IMR-90 (cell line): ENCODE results near the gene FUT8. TPM values are rescaled to one million over a fixed set of nuclear protein-coding genes. Genes with fewer than 3 reads are reported as not detected.

Experiments used
- ATAC-seq: fragments of 200-7000 bp; cut with Tn5 transposase; 2 replicates; pipeline ENCODE4 v1.9.1; 2020; ENCODE audit warnings: low read depth, mild to moderate bottlenecking, moderate library complexity
- BruUV-seq: library from RNA; stranded (reverse); fragments of 400-500 nt; replicated peaks from 2 replicates; lab custom pipeline; 2021; lab: Mats Ljungman, UMichigan
- CTCF ChIA-PET: fragments of 300-600 bp; formaldehyde crosslinking; extraction: SDS; loops from one replicate; lab custom pipeline; 2021; ENCODE audit warnings: antibody characterized with exemption; lab: Yijun Ruan, JAX
- POLR2A ChIA-PET: fragments of 300-600 bp; sonication (Branson Sonifier 250); formaldehyde crosslinking; loops from one replicate; lab custom pipeline; 2022; ENCODE audit warnings: antibody characterized with exemption; ENCODE audit not compliant: unreplicated experiment; lab: Charles Lee
- DNase-seq: peaks from one replicate; pipeline ENCODE4 v3.0.0; 2013
- H2AFZ ChIP-seq: replicated peaks from 2 replicates; pipeline ENCODE3; 2013; ENCODE audit warnings: low read length, mild to moderate bottlenecking; ENCODE audit not compliant: poor library complexity
- H2AK5ac ChIP-seq: 2 replicates; pipeline ENCODE4 v1.6.1; 2013; ENCODE audit warnings: low read depth, low read length, inconsistent platforms
- H2AK9ac ChIP-seq: replicated peaks from 2 replicates; pipeline ENCODE3; 2013; ENCODE audit warnings: mild to moderate bottlenecking, low read depth, low read length, moderate library complexity; ENCODE audit not compliant: poor library complexity
- H2BK120ac ChIP-seq: 2 replicates; pipeline ENCODE4 v1.6.1; 2013; ENCODE audit warnings: low read depth, low read length, inconsistent platforms
- H2BK15ac ChIP-seq: 3 replicates; pipeline ENCODE4 v1.6.1; 2013; ENCODE audit warnings: low read depth, low read length, inconsistent platforms
- H2BK20ac ChIP-seq: 2 replicates; pipeline ENCODE4 v1.6.1; 2013; ENCODE audit warnings: low read depth, mild to moderate bottlenecking, inconsistent platforms, low read length, moderate library complexity
- H2BK5ac ChIP-seq: 2 replicates; pipeline ENCODE4 v1.6.1; 2013; ENCODE audit warnings: mild to moderate bottlenecking, low read depth, low read length, inconsistent platforms; ENCODE audit not compliant: poor library complexity, severe bottlenecking
- H3K14ac ChIP-seq: replicated peaks from 2 replicates; pipeline ENCODE4 v1.6.1; 2013; ENCODE audit warnings: low read depth, low read length, inconsistent platforms
- H3K18ac ChIP-seq: 2 replicates; pipeline ENCODE4 v1.6.1; 2013; ENCODE audit warnings: low read depth, low read length, control low read depth
- H3K23ac ChIP-seq: 2 replicates; pipeline ENCODE4 v1.6.1; 2013; ENCODE audit warnings: low read depth, low read length, inconsistent platforms
- H3K27ac ChIP-seq: 2 replicates; pipeline ENCODE4 v1.5.1; 2013; ENCODE audit warnings: mild to moderate bottlenecking, control low read depth, low read length; ENCODE audit not compliant: insufficient read depth
- H3K27me3 ChIP-seq: 2 replicates; pipeline ENCODE4 v1.6.1; 2013; ENCODE audit warnings: low read length; ENCODE audit not compliant: control insufficient read depth, insufficient read depth
- H3K36me3 ChIP-seq: 2 replicates; pipeline ENCODE4 v1.6.1; 2013; ENCODE audit warnings: low read length, mixed read lengths; ENCODE audit not compliant: control insufficient read depth, insufficient read depth
- H3K4ac ChIP-seq: 2 replicates; pipeline ENCODE4 v1.6.1; 2013; ENCODE audit warnings: low read depth, low read length, inconsistent platforms
- H3K4me1 ChIP-seq: 2 replicates; pipeline ENCODE4 v1.6.1; 2013; ENCODE audit warnings: low read length, mixed read lengths; ENCODE audit not compliant: control insufficient read depth, insufficient read depth
- H3K4me2 ChIP-seq: 2 replicates; pipeline ENCODE4 v1.6.1; 2013; ENCODE audit warnings: low read depth, mild to moderate bottlenecking, control low read depth, low read length, moderate library complexity
- H3K4me3 ChIP-seq: 2 replicates; pipeline ENCODE4 v1.5.1; 2013; ENCODE audit warnings: low read depth, mild to moderate bottlenecking, control low read depth, low read length, moderate library complexity; ENCODE audit not compliant: insufficient read depth
- H3K56ac ChIP-seq: 2 replicates; pipeline ENCODE4 v1.6.1; 2013; ENCODE audit warnings: low read length, inconsistent platforms; ENCODE audit not compliant: insufficient read depth; ENCODE audit errors: extremely low read depth
- H3K79me1 ChIP-seq, 2 experiments: 2 replicates each; pipeline ENCODE4 v1.6.1; 2013; ENCODE audit warnings: low read length in 2 of 2, inconsistent platforms in 1 of 2, low read depth in 1 of 2
- H3K9ac ChIP-seq: 2 replicates; pipeline ENCODE4 v1.6.1; 2013; ENCODE audit warnings: low read depth, low read length, control low read depth
- H3K9me1 ChIP-seq: 2 replicates; pipeline ENCODE4 v1.6.1; 2013; ENCODE audit warnings: low read length, inconsistent platforms; ENCODE audit not compliant: insufficient read depth
- H3K9me3 ChIP-seq: 2 replicates; pipeline ENCODE4 v1.6.1; 2013; ENCODE audit warnings: low read length; ENCODE audit not compliant: control insufficient read depth, insufficient read depth
- H4K20me1 ChIP-seq: 2 replicates; pipeline ENCODE4 v1.6.1; 2013; ENCODE audit warnings: low read length, inconsistent platforms; ENCODE audit not compliant: insufficient read depth
- H4K5ac ChIP-seq: 2 replicates; pipeline ENCODE4 v1.6.1; 2013; ENCODE audit warnings: mild to moderate bottlenecking, low read depth, low read length, control low read depth
- H4K8ac ChIP-seq, 2 experiments: 2 replicates each; pipeline ENCODE4 v1.6.1; 2013; ENCODE audit warnings: low read depth in 2 of 2, low read length in 2 of 2, control low read depth in 1 of 2, inconsistent platforms in 1 of 2
- H4K91ac ChIP-seq: 2 replicates; pipeline ENCODE4 v1.6.1; 2013; ENCODE audit warnings: low read depth, low read length, inconsistent platforms; ENCODE audit not compliant: insufficient read depth
- BHLHE40 ChIP-seq: fragments of 150-350 bp; IDR thresholded peaks from 2 replicates; pipeline ENCODE4 v1.6.1; 2016; ENCODE audit warnings: mild to moderate bottlenecking, low read depth, low read length
- ELK1 ChIP-seq: fragments of 150-350 bp; IDR thresholded peaks from 2 replicates; pipeline ENCODE4 v1.6.1; 2016; ENCODE audit warnings: low read depth, mild to moderate bottlenecking, low read length, moderate library complexity, borderline replicate concordance
- FOS ChIP-seq: fragments of 150-350 bp; IDR thresholded peaks from 2 replicates; pipeline ENCODE4 v1.6.1; 2016; ENCODE audit warnings: low read depth, low read length
- MAFK ChIP-seq: IDR thresholded peaks from 2 replicates; pipeline ENCODE4 v1.6.1; 2012; ENCODE audit warnings: low read depth, low read length, improper control_type of control experiment
- MXI1 ChIP-seq: IDR thresholded peaks from 2 replicates; pipeline ENCODE4 v1.6.1; 2012; ENCODE audit warnings: low read depth, mild to moderate bottlenecking, low read length, moderate library complexity, borderline replicate concordance
- RCOR1 ChIP-seq: IDR thresholded peaks from 2 replicates; pipeline ENCODE4 v1.6.1; 2012; ENCODE audit warnings: mild to moderate bottlenecking, low read length, improper control_type of control experiment; ENCODE audit not compliant: insufficient replicate concordance
- WGBS, 2 experiments: methylation state at CpG; one replicate each; pipeline versions ENCODE4 v1.1.5 to v1.1.7; 2013; ENCODE audit warnings: missing lambda C conversion rate in 2 of 2; ENCODE audit not compliant: insufficient read length in 1 of 2; ENCODE audit errors: extremely low coverage in 2 of 2; 5-methylcytosine and 5-hydroxymethylcytosine counted together
- dilution Hi-C: fragments of 300-500 bp; cut with HindIII; formaldehyde crosslinking; loops from one replicate; pipeline ENCODE4 v1.14.3; 2018; ENCODE audit warnings: low sequenced_read_pairs; ENCODE audit not compliant: unreplicated experiment
- in situ Hi-C: fragments of 300-500 bp; cut with MboI; formaldehyde crosslinking; loops from 3 replicates; pipeline ENCODE4 v1.14.3; 2019; ENCODE audit warnings: low sequenced_read_pairs, inconsistent platforms, mixed read lengths
- intact Hi-C: fragments of 100-400 bp; cut with micrococcal nuclease; formaldehyde crosslinking; loops from 2 replicates; pipeline ENCODE4 v1.10.0; 2022
- polyA plus RNA-seq, 3 experiments: library from polyadenylated mRNA; depleted of rRNA; stranded (reverse); fragments of >200 nt; gene quantifications; 2 replicates each; pipeline ENCODE4 v1.2.3, GENCODE V29; 2012; ENCODE audit warnings: low replicate concordance in 1 of 3
- total RNA-seq: library from RNA; depleted of rRNA; stranded (reverse); fragments of >200 nt; gene quantifications from 2 replicates; pipeline ENCODE4 v1.2.3, GENCODE V29; 2012

The FUT8 gene
- total and polyA plus RNA-seq, 2 of the 4 experiments (the other 2 are of a cell fraction): 15.6 to 72.9 TPM

- intact Hi-C loops: no loop called here
- H3K56ac ChIP-seq: no peak overlapping the region
- DNase-seq (no peak), ATAC-seq (no peak)
- WGBS, 2 experiments: no CpG with 5 or more reads among the region's 4 CpGs
- no peak overlapping the region for H4K5ac ChIP-seq
- H3K4ac ChIP-seq: no peak overlapping the region
- dilution Hi-C loops: no loop called here
- TF ChIP-seq ELK1 (no peak), MXI1 (no peak), BHLHE40 (no peak), MAFK (no peak), FOS (no peak), RCOR1 (no peak)
- no peak overlapping the region for H3K23ac ChIP-seq
- ChIA-PET CTCF (no interaction called here), POLR2A (no interaction called here)
- H2AK5ac ChIP-seq: no peak overlapping the region
- H3K9me1 ChIP-seq: no peaks in the 10 kb centered on the region
- H3K18ac ChIP-seq: no peak overlapping the region
- no peaks in the 10 kb centered on the region for H3K27me3 ChIP-seq
- H2BK15ac ChIP-seq: no peak overlapping the region
- H3K4me2 ChIP-seq: no peak overlapping the region
- no peak overlapping the region for H3K9ac ChIP-seq
- no peak overlapping the region for H3K4me3 ChIP-seq
- in situ Hi-C loops: no loop called here
- H4K8ac ChIP-seq: no peak overlapping the region
- H3K27ac ChIP-seq: no peak overlapping the region
- H2BK5ac ChIP-seq: no peak overlapping the region
- no peaks in the 10 kb centered on the region for H3K36me3 ChIP-seq
- no peak overlapping the region for H3K14ac ChIP-seq
- no peak overlapping the region for H2BK120ac ChIP-seq
- no peaks in the 10 kb centered on the region for H3K9me3 ChIP-seq
- peaks cover 17 to 19% of the 10 kb centered on the region in 2 experiments for H3K79me1 ChIP-seq
- no peak overlapping the region for H2AK9ac ChIP-seq
- no peaks in the 10 kb centered on the region for H4K20me1 ChIP-seq
- no TSS peak for BruUV-seq
- H2AFZ ChIP-seq: no peak overlapping the region
- H3K4me1 ChIP-seq: no peaks in the 10 kb centered on the region
- no peak overlapping the region for H2BK20ac ChIP-seq
- H4K91ac ChIP-seq: no peak overlapping the region
These were observed 87.5 kb downstream of the FUT8 start for GRCh38 chr14:65500075-65500474.
